Smooth muscle cell (in vitro differentiated cells): ENCODE measurements around the gene SLC26A11. TPM values are rescaled to one million over a fixed set of nuclear protein-coding genes. Genes with fewer than 3 reads are reported as not detected.

Experiments
- DNase-seq: peaks from one replicate; lab custom pipeline; 2025; ENCODE audit not compliant: unreplicated experiment; lab: John Stamatoyannopoulos, UW
- H2AFZ ChIP-seq: fragments of 200-600 bp; sonication (generic); 2 replicates; pipeline ENCODE4 v1.6.0; 2016; ENCODE audit warnings: antibody characterized with exemption, low read depth, mild to moderate bottlenecking
- H3F3A ChIP-seq: fragments of 200-600 bp; sonication (generic); 2 replicates; pipeline ENCODE4 v1.6.0; 2017; ENCODE audit warnings: antibody characterized with exemption, low read depth
- H3K27ac ChIP-seq: fragments of 200-600 bp; sonication (generic); 2 replicates; pipeline ENCODE4 v1.5.1; 2016; ENCODE audit warnings: low read depth, mild to moderate bottlenecking
- H3K27me3 ChIP-seq: fragments of 200-600 bp; sonication (generic); 2 replicates; pipeline ENCODE4 v1.6.1; 2016; ENCODE audit warnings: low read depth, mild to moderate bottlenecking
- H3K36me3 ChIP-seq: fragments of 200-600 bp; sonication (generic); 2 replicates; pipeline ENCODE4 v1.5.1; 2016; ENCODE audit warnings: low read depth
- H3K4me1 ChIP-seq: fragments of 200-600 bp; sonication (generic); 2 replicates; pipeline ENCODE4 v1.5.1; 2016; ENCODE audit warnings: low read depth
- H3K4me2 ChIP-seq: fragments of 200-600 bp; sonication (generic); 2 replicates; pipeline ENCODE4 v1.6.0; 2016; ENCODE audit warnings: mild to moderate bottlenecking
- H3K4me3 ChIP-seq: fragments of 200-600 bp; sonication (generic); 2 replicates; pipeline ENCODE4 v1.5.1; 2016; ENCODE audit warnings: mild to moderate bottlenecking
- H3K79me2 ChIP-seq: fragments of 200-600 bp; sonication (generic); 2 replicates; pipeline ENCODE4 v1.6.0; 2016; ENCODE audit warnings: low read depth, mild to moderate bottlenecking
- H3K9ac ChIP-seq: fragments of 200-600 bp; sonication (generic); 2 replicates; pipeline ENCODE4 v1.6.0; 2016; ENCODE audit warnings: low read depth
- H3K9me3 ChIP-seq: fragments of 200-600 bp; sonication (generic); replicated peaks from 2 replicates; pipeline ENCODE4 v1.5.1; 2016; ENCODE audit warnings: low read depth
- H4K20me1 ChIP-seq: fragments of 200-600 bp; sonication (generic); 2 replicates; pipeline ENCODE4 v1.6.0; 2016; ENCODE audit warnings: low read depth
- CTCF ChIP-seq: fragments of 200-600 bp; sonication (generic); IDR thresholded peaks from 2 replicates; pipeline ENCODE4 v1.5.1; 2017; ENCODE audit warnings: borderline replicate concordance, mild to moderate bottlenecking, antibody characterized with exemption; ENCODE audit not compliant: insufficient read depth, poor library complexity, severe bottlenecking
- WGBS: methylation state at CpG from one replicate; pipeline ENCODE4 v1.1.7; 2016; ENCODE audit warnings: low lambda C conversion rate; 5-methylcytosine and 5-hydroxymethylcytosine counted together
- polyA plus RNA-seq: library from polyadenylated mRNA; unstranded; fragments of >200 nt; fragmentation: Nextera tagmentation; extraction: Ambion mirVana; gene quantifications from 2 replicates; pipeline ENCODE4 v1.2.1, GENCODE V29; 2016
- total RNA-seq: library from RNA; depleted of rRNA; stranded (reverse); fragments of >200 nt; gene quantifications from 2 replicates; pipeline ENCODE4 v1.2.3, GENCODE V29; 2014

SLC26A11 gene
- total and polyA plus RNA-seq, 2 experiments from 2014 or later: 8.2 to 12.2 TPM

- Histone ChIP-seq H2AFZ (no peak overlapping the region), H3K9me3 (no peaks in the 10 kb centered on the region), H4K20me1 (no peaks in the 10 kb centered on the region), H3K27ac (no peak overlapping the region), H3K79me2 (no peaks in the 10 kb centered on the region), H3F3A (no peaks in the 10 kb centered on the region), H3K4me2 (no peak overlapping the region), H3K36me3 (no peaks in the 10 kb centered on the region), H3K27me3 (no peaks in the 10 kb centered on the region), H3K4me1 (no peaks in the 10 kb centered on the region), H3K4me3 (no peak overlapping the region), H3K9ac (no peak overlapping the region)
- no peak for DNase-seq
- no peak for TF ChIP-seq CTCF
- WGBS: 97% methylated on average over 11 of the region's 11 CpGs
Measured at GRCh38 chr17:80176757-80177156, 43.5 kb upstream of the SLC26A11 start.

GRCh38 chr17:80177986-80178595, 42.1 kb upstream of the SLC26A11 start:
- 92% methylated on average over 21 of the region's 21 CpGs for WGBS
- Histone ChIP-seq H3K4me3 (no peak overlapping the region), H3K79me2 (no peaks in the 10 kb centered on the region), H3K9ac (no peak overlapping the region), H3K27ac (no peak overlapping the region), H3K9me3 (no peaks in the 10 kb centered on the region), H3F3A (no peaks in the 10 kb centered on the region), H3K27me3 (no peaks in the 10 kb centered on the region), H3K4me2 (no peak overlapping the region), H2AFZ (no peak overlapping the region), H3K4me1 (no peaks in the 10 kb centered on the region), H4K20me1 (no peaks in the 10 kb centered on the region), H3K36me3 (no peaks in the 10 kb centered on the region)
- TF ChIP-seq CTCF: no peak
- no peak for DNase-seq

- DNase-seq: no peak
- Histone ChIP-seq H3K4me1 (no peaks in the 10 kb centered on the region), H3K36me3 (no peaks in the 10 kb centered on the region), H3F3A (no peaks in the 10 kb centered on the region), H3K4me3 (no peak overlapping the region), H3K79me2 (no peaks in the 10 kb centered on the region), H4K20me1 (no peaks in the 10 kb centered on the region), H3K9ac (no peak overlapping the region), H3K9me3 (no peaks in the 10 kb centered on the region), H3K27me3 (no peaks in the 10 kb centered on the region), H3K27ac (no peak overlapping the region), H2AFZ (no peak overlapping the region), H3K4me2 (no peak overlapping the region)
- TF ChIP-seq CTCF: no peak
- WGBS: 93% methylated on average over 14 of the region's 14 CpGs
Measured at GRCh38 chr17:80180192-80180591, 40.0 kb upstream of the SLC26A11 start.

- TF ChIP-seq CTCF: no peak
- WGBS: 95% methylated on average over 17 of the region's 17 CpGs
Measured at GRCh38 chr17:80181431-80181830, 38.8 kb upstream of the SLC26A11 start.

More at GRCh38 chr17:80181431-80181830, 38.8 kb upstream of the SLC26A11 start:
- no peaks in the 10 kb centered on the region for H3K79me2 ChIP-seq
- no peaks in the 10 kb centered on the region for H3K4me1 ChIP-seq
- no peaks in the 10 kb centered on the region for H3F3A ChIP-seq
- H3K9ac ChIP-seq: no peak overlapping the region
- H4K20me1 ChIP-seq: no peaks in the 10 kb centered on the region
- H2AFZ ChIP-seq: no peak overlapping the region
- H3K27ac ChIP-seq: no peak overlapping the region
- no peaks in the 10 kb centered on the region for H3K27me3 ChIP-seq
- H3K4me3 ChIP-seq: no peak overlapping the region
- H3K4me2 ChIP-seq: no peak overlapping the region
- DNase-seq: no peak
- H3K36me3 ChIP-seq: no peaks in the 10 kb centered on the region
- no peaks in the 10 kb centered on the region for H3K9me3 ChIP-seq
